K562 (cell line): ENCODE data around the gene MACF1. TPM values are rescaled to one million over a fixed set of nuclear protein-coding genes. Genes with fewer than 3 reads are reported as not detected.
A peak's percentile ranks its signal among the peaks of the same experiment; 100 is the strongest.

Experiments
- E2F6 ChIP-seq, 2 experiments: IDR thresholded peaks; 2 replicates each; pipeline ENCODE4 v1.6.1; 2011; ENCODE audit warnings: borderline replicate concordance in 1 of 2, control low read depth in 1 of 2, low read depth in 1 of 2, low read length in 1 of 2, mild to moderate bottlenecking in 1 of 2, mixed read lengths in 1 of 2, moderate library complexity in 1 of 2; ENCODE audit not compliant: insufficient read depth in 1 of 2, insufficient read length in 1 of 2, poor library complexity in 1 of 2, severe bottlenecking in 1 of 2; ENCODE audit errors: extremely low read depth in 1 of 2
- ETS1 ChIP-seq: conservative IDR thresholded peaks from 2 replicates; pipeline ENCODE4 v1.6.1; 2011; ENCODE audit warnings: low read depth, mild to moderate bottlenecking, low read length; ENCODE audit not compliant: control insufficient read depth
- GATA2 ChIP-seq: sonication (generic); formaldehyde crosslinking; IDR thresholded peaks from 2 replicates; pipeline ENCODE4 v1.4.0; 2020; ENCODE audit warnings: mild to moderate bottlenecking, missing genetic modification reagents
- HMGN3 ChIP-seq: IDR thresholded peaks from 2 replicates; pipeline ENCODE4 v1.6.1; 2011; ENCODE audit warnings: borderline replicate concordance, low read depth, mild to moderate bottlenecking, mixed read lengths, low read length; ENCODE audit not compliant: insufficient read length; ENCODE audit errors: extremely low read depth
- IRF2 ChIP-seq: sonication (generic); formaldehyde crosslinking; IDR thresholded peaks from 2 replicates; pipeline ENCODE4 v1.8.1; 2022; ENCODE audit warnings: mild to moderate bottlenecking, missing genetic modification reagents
- KLF6 ChIP-seq: fragments of 250-450 bp; sonication (Bioruptor Pico); IDR thresholded peaks from 2 replicates; pipeline ENCODE4 v1.4.0; 2020; ENCODE audit warnings: mild to moderate bottlenecking, moderate library complexity, borderline replicate concordance
- MXI1 ChIP-seq: IDR thresholded peaks from 2 replicates; pipeline ENCODE4 v1.6.1; 2011; ENCODE audit warnings: low read depth, mild to moderate bottlenecking, improper control_type of control experiment, low read length
- NUFIP1 ChIP-seq: fragments of 450-650 bp; IDR thresholded peaks from 2 replicates; pipeline ENCODE4 v1.6.1; 2018; ENCODE audit not compliant: partially characterized antibody
- THAP12 ChIP-seq: fragments of 250-450 bp; sonication (Bioruptor Pico); IDR thresholded peaks from 2 replicates; pipeline ENCODE4 v1.9.0; 2021; ENCODE audit warnings: mild to moderate bottlenecking, inconsistent platforms
- WHSC1 ChIP-seq: IDR thresholded peaks from one replicate; pipeline ENCODE4 v1.6.1; 2012; ENCODE audit warnings: low read length, control low read depth, inconsistent platforms
- ZBTB11 ChIP-seq, 3 experiments: fragments of 200-800 bp in 1 of 3; fragments of 250-450 bp in 1 of 3; fragments of 450-650 bp in 1 of 3; sonication (Bioruptor Pico) in 1 of 3; sonication (Bioruptor generic) in 1 of 3; formaldehyde crosslinking in 1 of 3; IDR thresholded peaks; 2 replicates each; pipeline versions ENCODE4 v1.6.1 to v1.8.0; 2016 to 2022; ENCODE audit warnings: mild to moderate bottlenecking in 2 of 3, missing genetic modification characterization in 2 of 3, missing compliant biosample characterization in 1 of 3, moderate library complexity in 1 of 3
- ZHX1 ChIP-seq: fragments of 150-350 bp; conservative IDR thresholded peaks from 2 replicates; pipeline ENCODE4 v1.6.1; 2014; ENCODE audit warnings: low read length
- ZNF184 ChIP-seq: sonication (generic); formaldehyde crosslinking; IDR thresholded peaks from 2 replicates; pipeline ENCODE4 v1.5.0; 2020; ENCODE audit warnings: missing genetic modification reagents
- ZNF75A ChIP-seq: fragments of 450-650 bp; formaldehyde crosslinking; IDR thresholded peaks from 2 replicates; pipeline ENCODE4 v1.4.0; 2020; ENCODE audit warnings: mild to moderate bottlenecking
- polyA plus RNA-seq, 8 experiments: library from polyadenylated mRNA; depleted of rRNA in 4 of 8; stranded (reverse) in 5 of 8; unstranded in 3 of 8; fragments of >200 nt; fragmentation: Nextera tagmentation in 2 of 8; fragmentation: Illumina TruSeq in 1 of 8; extraction: Ambion mirVana in 2 of 8; extraction: Trizol in 1 of 8; gene quantifications; 2 replicates each; pipeline versions ENCODE4 v1.2.1 to v1.2.3, GENCODE V29; 2011 to 2014; ENCODE audit warnings: inconsistent platforms in 1 of 8, missing spikeins in 1 of 8
- total RNA-seq, 7 experiments: library from RNA; depleted of rRNA in 6 of 7; stranded (reverse); fragments of >200 nt in 6 of 7; fragmentation: Illumina TruSeq in 2 of 7; extraction: Trizol in 2 of 7; gene quantifications; 2 replicates each; pipeline versions ENCODE4 v1.2.1 to v1.2.3, GENCODE V29; 2011 to 2021; ENCODE audit warnings: low replicate concordance in 1 of 7

MACF1 gene
- total and polyA plus RNA-seq, 9 of the 15 experiments (the other 6 are each of a cell fraction or from before 2014, with no cell fraction given) = 13.2 to 232 (median 112) TPM

GRCh38 chr1:39409055-39409816 lies 204.7 kb downstream of the MACF1 start (continued):
- TF ChIP-seq ZBTB11 (CRISPR knock-in tag; IDR thresholded peaks at IDR 0.05) (peak in 1 of 3 experiments; percentile 67; a peak in 1 of 6 replicates), GATA2 (no peak), E2F6 (IDR thresholded peaks at IDR 0.05; ENCODE audit: borderline replicate concordance in 1 of 2, extremely low read depth in 1 of 2, insufficient read depth in 1 of 2, insufficient read length in 1 of 2, low read depth in 1 of 2, low read length in 1 of 2, poor library complexity in 1 of 2, severe bottlenecking in 1 of 2) (peak in 1 of 2 experiments; percentile 36), KLF6 (CRISPR knock-in tag) (no peak), ZNF75A (CRISPR knock-in tag) (no peak), ZNF184 (CRISPR knock-in tag) (0 out of 2 replicates have a peak, but pooled peaks have one; percentile 2), NUFIP1 (no peak), IRF2 (CRISPR knock-in tag) (peak; percentile 66; the same call in 1 of the 2 replicates), WHSC1 (no peak), MXI1 (peak; percentile 48; the same call in 1 of the 2 replicates), THAP12 (peak; percentile 51; the same call in 1 of the 2 replicates), HMGN3 (peak; percentile 52), ETS1 (peak; percentile 73; the same call in 1 of the 2 replicates), ZHX1 (no peak)
